Stimulated activated naive CD4-positive, alpha-beta T cell treated with Interleukin-2 at 50 U/mL for 16 hours (primary cell): ENCODE data around the gene MON1B.

Experiments used
- DNase-seq: peaks from one replicate; lab custom pipeline; 2025; lab: John Stamatoyannopoulos, UW

MON1B gene

DNA sequence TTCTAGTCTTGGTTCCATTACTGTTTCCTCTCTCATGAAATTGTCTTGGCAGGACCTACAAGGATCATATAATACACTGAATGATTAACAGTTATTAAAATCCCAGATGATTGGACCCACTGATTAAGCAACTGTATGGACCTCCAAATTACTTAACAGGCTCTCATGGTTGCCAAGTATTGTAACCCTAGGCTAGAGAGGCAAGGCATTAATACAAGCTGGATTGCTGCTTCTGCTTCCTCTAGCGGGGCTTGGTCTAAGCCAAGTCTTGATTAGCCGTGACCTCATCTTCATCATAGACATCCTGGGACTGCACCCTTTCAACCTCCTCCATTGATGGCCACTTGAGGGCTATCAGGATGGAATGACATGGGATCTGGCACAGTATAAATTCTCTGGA is 55.2 kb downstream of the MON1B start:
- DNase-seq: no peak

DNA sequence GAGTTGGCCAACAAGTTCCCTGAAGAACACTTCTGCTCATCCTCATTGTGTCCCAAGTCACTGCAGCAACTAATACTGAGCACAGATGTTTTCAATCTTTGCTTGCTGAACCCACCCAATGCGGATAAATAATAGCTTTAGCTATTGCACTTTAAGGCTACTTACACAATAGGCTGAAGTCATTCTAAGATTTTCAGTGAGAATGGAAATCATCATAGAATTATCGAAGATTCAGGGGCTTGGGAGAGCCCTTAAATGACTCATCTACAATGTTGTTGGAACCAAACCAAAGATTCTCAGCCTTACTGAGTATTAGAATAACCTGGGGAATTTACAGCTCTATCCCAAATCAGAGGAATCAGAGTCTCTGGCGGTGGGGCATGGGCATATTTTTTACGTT is 59.4 kb downstream of the MON1B start:
- DNase-seq: no peak
